Measurements from ENCODE around the gene MMP23B.

Gene MMP23B

DNA sequence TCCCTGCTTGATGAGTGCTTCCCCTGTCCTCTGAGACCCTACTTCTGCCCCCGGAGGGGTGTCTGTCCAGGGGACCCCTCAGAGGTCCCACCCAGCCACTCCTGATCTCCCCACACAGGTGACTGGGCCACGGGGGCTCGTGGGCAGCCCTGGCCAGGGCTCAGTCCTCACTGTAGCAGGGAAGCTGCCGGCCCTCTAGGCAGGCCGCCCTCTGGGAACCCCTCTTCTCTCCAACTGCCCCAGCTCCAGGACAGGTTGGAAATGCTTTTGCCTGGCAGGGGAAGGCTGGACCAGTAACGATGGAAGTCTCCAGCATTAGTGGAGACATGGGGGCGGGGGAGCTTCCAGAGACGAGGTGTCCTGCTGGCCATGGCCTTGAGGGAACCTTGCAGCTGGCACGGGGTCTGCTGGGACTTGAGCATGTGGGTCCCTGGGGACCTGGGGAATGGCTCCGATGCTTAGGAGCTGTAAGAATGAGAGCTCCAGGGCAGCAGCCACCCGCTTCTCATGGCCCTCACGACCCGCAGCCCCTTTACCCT, 28.9 kb upstream of the MMP23B start:
- no peak for DNase-seq

DNA sequence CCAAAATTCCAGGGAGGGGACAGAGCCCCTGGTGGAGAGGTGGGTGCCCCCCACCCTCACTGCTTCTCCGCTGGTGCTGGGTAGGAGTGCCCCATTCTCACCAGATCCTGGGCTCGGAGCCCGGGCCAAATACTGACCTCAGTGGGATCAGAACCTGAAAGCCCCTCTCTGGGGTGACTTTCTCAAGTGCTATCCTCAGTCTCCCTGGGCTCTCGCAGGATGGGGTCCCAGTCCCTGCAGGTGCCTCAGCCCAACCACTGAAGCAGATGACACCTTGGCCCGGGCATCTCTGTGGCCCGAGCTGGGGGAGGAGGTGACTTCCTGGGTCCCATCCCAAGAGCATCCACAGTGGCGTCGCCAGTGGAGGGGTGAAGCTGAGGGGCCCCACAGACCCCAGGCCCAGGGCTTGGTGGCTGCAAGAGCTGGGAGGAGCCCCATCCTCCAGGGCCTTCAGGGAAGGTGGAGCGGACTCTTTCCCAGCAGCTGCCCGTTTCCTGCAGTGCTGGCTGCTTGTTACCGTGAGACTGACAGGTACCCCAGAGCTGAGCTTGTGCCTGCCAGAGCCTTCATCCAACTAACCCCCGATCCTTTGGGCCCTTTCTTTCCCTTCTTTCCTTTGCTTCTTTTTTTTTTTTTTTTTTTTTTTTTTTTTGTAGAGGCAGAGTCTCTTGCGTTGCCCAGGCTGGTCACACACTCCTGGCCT, 28.2 kb upstream of the MMP23B start:
- no peak for DNase-seq

DNA sequence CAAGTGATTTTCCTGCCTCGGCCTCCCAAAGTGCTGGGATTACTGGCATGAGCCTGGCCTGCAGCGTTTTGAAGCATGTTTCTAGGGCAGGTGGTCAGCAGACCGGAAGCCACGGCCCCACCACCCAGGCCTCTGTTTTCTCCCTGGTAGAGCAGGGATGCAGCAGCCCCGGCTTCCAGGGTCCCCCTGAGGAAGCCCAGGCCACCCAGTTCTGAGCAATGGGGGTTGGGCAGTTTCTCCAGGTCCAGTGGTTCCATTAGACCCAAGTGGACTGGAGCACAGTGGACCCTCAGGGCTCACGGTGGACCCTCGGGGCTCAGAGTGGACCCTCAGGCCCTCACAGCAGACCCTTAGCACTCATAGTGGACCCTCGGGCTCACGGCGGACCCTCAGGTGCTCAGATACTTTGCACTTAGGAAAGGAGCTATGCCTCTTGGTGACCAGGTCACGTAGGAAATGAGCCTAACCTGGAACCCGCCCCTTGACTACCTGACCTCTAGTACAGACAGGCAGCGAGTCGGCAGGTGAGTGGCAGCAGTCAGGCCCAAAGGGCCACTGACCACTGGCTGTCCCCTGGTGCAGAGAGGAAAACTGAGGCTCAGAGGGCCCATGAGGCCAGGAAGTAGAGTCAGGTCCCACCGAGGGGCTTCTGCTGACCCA, 27.5 kb upstream of the MMP23B start:
- no peak for DNase-seq

DNA sequence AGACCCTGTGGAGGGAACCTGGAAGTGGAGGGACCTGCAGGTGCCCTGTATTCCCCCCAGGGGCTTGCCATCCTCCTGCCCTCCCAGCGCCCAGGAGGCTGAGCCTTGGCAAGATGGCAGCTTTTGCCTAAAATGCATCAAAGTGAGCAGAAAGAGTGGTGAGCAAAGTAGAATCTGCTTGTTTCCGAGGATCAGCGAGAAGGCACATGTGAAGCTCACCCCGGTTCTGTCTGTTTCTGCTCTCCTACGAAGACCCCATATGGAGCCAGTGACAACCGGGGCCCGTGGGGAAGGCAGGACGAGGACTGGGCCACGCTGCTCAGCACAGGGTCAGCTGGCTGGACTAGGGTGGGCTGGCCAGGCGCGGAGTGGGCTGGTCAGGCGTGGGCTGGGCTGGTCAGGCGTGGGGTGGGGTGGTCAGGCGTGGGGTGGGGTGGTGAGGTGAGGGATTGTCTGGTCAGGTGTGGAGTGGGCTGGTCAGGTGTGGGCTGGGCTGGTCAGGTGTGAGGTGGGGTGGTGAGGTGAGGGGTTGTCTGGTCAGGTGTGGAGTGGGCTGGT, 26.9 kb upstream of the MMP23B start:
- DNase-seq, result no peak

DNA sequence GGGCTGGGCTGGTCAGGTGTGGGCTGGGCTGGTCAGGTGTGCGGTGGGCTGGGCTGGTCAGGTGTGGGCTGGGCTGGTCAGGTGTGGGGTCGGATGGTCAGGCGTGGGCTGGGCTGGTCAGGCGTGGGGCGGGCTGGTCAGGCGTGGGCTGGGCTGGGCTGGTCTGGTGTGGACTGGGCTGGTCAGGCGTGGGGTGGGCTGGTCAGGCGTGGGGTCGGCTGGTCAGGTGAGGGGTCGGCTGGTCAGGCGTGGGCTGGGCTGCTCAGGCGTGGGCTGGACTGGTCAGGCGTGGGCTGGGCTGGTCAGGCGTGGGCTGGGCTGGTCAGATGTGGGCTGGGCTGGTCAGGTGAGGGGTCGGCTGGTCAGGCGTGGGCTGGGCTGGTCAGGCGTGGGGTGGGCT, 26.2 kb upstream of the MMP23B start:
- no peak for DNase-seq

DNA sequence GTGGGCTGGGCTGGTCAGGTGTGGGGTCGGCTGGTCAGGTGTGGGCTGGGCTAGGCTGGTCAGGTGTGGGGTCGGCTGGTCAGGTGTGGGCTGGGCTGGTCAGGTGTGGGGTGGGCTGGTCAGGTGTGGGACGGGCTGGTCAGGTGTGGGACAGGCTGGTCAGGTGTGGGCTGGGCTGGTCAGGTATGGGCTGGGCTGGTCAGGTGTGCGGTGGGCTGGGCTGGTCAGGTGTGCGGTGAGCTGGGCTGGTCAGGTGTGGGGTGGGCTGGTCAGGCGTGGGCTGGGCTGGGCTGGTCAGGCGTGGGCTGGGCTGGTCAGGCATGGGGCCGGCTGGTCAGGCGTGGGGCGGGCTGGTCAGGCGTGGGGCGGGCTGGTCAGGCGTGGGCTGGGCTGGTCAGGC, 25.7 kb upstream of the MMP23B start:
- DNase-seq, result no peak

DNA sequence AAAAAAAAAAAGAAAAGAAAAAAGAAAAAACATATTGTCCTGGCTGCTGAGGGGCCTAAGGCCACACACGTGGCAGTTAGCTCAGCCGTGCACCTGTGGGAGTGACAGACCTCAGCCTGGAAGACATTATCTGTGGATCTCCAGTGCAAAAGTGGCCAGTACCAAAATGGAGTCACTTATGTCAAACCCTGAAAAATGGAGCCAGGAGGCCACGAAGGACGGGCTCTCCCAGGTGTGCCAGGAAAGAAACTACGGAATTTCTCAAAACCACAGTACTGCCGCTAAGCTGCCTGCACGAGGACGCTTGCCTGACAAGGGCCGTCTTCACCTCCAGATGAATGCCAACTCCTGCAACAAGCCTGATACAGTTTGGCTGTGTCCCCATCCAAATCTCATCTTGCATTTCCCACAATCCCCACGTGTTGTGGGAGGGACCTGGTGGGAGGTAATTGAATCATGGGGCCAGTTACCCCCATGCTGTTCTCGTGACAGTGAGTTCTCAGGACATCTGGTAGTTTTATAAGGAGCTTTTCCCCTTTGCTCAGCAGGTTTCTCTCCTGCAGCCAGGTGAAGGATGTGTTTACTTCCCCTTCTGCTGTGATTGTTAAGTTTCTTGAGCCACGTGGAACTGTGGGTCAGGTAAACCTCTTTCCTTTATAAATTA, 22.0 kb upstream of the MMP23B start:
- no peak for DNase-seq

DNA sequence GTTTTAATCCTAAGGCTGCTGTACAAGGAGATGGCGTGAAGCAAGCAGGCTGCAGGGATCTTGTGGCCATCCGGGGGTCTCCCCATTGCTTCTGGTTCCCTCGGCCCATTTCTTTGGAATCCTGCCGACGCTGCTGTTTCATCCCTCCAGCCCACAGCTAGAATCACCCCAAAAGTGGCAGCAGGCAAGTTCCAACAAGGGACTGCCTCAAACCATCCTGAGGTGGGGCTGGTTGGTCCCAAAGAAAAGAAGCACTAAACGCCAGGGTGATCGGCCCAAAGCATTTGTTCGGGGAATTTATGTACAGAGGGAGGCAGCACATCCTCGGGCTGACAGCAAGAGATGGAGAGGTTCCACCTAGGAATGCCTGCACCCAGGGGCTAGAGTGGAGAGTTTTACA, 21.2 kb upstream of the MMP23B start:
- DNase-seq, result no peak

DNA sequence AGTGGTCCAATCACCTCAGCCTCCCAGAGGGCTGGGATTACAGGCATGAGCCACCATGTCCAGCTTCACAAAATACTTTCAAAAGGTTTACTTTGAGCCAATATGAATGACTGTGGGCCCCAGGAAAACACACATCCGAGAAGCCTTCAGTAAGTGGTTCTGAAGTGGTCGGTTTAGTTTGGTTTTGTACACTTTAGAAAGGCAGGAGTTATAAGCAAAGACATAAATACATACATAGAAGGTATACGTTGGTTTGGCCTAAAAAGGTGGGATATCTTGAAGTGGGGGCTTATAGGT, 19.9 kb upstream of the MMP23B start:
- DNase-seq, result no peak

DNA sequence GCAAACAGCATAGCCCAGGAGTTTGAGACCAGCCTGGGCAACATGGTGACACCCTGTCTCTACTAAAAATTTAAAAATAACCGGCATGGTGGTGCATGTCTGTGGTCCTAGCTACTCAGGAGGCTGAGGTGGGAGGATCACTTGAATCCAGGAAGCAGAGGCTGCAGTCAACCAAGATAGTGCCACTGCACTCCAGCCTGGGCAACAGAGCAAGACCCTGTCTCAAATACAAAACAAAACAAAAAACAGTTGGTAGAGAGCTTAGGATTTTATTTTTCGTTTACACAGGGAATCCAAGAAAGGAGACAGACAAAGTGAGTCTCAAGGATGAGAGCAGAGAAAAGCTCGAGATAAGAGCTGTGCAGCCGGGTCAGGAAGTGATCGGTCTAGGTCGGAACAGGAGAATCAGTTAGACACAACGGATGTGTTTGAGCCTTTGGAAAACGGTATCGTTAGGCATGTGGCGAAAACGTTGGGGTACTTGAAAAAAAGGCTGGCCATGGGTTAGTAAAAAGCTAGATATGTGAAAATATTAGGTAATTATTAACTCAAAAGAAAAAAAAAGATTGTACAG, 18.4 kb upstream of the MMP23B start:
- DNase-seq, result no peak

DNA sequence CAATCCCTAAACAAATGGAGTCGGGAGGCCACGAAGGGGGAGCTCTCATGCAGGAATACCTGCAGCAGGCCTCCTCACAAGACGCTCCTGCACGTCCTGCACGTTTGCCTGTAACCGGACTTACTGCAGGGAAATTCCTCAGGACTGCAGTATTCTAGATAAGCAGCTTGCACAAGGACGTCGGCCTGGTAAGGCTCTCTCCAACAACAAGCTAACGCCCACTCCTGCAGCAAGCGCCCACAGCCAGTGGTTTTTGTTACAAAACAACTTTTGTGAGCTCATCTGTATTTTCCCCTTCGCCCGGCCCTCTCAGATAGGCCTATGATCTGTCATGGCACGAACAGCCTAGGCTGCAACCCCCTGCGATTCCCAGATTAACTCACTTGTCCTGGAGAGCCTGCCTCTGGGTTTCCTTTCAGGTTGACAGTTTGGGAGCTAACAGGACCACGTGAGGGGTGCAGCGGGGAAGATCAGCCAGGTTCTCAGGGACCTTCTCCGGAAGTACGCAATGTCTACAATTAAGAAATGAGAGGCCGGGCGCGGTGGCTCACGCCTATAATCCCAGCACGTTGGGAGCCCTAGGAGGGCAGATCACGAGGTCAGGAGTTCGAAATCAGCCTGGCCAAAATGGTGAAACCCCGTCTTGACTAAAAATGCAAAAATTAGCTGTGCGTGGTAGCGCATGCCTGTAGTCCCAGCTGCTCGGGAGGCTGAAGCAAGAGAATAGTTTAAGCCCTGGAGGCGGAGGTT, 17.6 kb upstream of the MMP23B start:
- no peak for DNase-seq

DNA sequence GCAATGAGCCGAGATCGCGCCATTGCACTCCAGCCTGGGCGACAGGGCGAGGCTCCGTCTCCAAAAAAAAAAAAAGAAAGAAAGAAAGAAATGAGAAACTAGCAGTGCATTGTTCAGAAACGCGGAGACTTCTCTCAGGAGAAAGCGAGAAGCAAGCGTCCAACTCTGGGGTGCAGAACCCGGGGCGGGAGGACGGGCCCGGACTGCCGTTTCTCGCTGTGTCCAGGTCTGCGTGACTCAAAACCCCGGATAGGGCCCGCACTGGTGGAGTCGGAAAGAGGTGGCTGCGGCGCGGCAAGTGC, 17.1 kb upstream of the MMP23B start:
- no peak for DNase-seq

DNA sequence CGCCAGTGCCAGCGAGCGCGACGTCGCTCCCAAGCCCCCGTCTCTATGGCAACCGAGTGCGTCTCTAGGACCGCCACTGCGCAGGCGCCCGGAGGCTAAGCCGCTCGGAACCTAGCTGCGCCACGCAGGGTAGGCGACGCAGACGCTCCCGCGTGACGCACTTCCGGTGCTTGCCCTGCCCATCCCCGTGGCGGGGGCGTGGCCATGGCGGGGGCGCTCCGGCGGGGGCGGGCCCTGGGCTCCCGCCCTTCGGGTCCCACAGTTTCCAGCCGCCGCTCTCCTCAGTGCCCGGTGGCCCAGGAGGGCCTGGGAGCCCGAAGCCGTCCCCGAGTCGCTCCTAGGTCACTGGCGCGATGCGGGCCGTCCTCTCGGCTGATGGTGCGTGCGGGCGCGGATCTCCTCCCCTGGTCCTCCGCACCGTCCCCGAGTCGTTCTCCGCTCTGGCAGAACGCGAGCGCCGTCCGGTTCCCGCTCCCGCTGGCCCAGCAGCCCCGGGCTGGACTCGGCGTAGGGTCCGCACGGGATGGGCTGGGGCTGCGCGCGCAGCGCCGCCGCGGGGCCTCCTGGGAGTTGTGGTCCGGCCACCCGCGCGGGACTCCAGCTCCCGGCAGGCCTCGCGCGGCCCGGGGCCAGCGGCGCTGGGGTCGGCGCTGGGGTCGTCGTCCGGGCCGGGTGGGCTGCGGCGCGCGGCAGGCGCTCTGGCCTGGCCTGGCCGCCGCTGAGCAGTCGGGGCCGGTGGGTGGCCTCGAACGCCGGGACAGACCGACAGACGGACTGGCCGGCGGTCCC, 16.5 kb upstream of the MMP23B start, which contains the start of gene MIB2:
MIB2 (plus strand) TSS at position 245 of the 789 bp plus-strand sequence. CDS start 7,953 bp downstream, outside the sequence.
- DNase-seq, result peak; percentile 83

DNA sequence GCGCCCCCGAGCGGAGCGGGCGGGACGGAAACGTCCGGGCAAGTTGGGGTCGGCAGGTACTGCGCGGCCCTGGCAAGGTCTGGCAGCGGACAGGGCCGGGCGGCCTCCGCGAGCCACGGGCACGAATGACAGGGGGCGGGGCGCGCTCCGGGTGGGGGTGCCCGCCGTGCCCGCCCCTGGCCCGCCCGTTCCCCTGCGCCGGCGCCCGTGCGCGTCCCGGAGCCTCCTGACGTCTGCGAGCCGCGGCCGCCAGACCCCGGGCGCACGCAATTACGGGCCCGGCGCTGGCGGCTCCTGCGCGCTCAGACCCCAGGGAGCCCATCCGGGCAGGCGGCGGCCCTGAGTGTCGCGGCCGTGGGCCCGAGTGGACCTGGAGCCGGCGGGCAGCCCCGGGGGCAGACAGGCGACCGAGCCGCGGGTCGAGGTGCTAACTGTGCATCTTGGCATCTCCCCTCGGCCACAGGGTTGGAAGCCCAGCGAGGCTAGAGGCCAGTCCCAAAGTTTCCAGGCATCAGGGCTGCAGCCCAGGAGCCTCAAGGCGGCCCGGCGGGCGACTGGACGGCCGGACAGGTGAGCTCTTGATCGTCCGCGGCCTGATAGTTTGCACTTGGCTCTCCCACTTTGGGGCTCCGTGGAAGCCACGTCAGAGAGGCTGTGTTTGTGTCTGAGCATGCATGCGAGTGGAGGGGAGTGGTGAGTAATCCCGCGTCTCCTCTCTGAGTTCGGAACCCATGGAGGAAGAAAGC, 15.8 kb upstream of the MMP23B start:
- no peak for DNase-seq

DNA sequence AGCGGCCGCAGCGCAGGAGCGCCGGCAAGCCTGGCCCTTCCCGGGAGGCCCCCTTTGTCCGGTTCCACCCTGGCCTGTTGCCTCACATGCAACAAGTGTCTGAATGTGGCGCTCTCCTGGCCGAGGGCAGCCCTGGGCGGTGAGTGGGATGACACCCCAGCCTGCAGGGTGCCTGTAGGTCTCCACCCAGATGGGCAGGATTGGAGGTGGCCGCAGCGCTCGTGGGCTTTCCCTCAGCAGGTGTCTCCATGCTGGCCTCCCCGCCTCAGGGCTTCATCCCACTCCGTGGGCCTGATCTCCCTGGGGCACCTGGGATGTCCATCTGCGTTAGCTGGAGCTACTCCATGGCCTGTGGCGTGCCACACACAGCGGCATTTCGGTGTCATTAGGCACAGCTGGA, 15.1 kb upstream of the MMP23B start:
- no peak for DNase-seq

DNA sequence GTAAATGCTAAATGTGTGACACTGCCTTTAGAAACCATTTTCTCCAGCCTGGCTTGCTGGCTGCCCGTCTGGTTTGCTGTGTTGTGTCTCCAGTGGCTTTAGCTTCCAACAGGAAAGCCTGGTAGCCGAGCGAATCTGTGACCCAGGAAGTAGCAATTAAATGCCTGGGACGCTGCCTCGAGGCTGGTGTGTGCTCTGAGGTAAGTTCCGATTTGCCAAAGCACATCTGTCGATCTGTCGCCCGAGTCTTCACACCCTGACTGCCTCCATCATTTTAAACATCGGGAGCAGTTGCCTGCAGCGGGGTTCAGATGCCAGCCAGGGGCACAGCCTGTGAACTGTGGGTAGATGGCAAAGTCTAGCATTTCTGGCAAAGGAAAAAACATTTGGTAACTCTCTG, 14.5 kb upstream of the MMP23B start:
- no peak for DNase-seq

DNA sequence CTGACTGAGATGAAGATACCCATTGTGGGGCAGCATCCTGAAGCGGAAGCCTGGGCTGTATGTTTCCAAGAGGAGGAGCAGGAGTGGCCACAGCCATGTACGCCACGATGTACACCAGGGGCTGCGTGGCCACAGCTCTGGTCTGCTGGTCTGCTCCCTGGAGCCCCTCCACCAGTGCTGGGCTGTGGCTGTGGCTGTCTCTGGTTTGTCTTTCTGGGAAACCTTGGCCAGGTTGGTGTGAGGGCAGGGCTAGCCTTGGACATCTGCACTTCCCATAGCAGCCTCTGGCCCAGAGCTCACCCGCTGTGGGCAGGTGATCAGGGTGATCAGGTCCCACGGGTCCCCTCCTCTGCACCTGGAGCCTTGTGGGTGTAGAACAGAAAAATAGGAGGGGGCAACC, 14.0 kb upstream of the MMP23B start:
- no peak for DNase-seq

DNA sequence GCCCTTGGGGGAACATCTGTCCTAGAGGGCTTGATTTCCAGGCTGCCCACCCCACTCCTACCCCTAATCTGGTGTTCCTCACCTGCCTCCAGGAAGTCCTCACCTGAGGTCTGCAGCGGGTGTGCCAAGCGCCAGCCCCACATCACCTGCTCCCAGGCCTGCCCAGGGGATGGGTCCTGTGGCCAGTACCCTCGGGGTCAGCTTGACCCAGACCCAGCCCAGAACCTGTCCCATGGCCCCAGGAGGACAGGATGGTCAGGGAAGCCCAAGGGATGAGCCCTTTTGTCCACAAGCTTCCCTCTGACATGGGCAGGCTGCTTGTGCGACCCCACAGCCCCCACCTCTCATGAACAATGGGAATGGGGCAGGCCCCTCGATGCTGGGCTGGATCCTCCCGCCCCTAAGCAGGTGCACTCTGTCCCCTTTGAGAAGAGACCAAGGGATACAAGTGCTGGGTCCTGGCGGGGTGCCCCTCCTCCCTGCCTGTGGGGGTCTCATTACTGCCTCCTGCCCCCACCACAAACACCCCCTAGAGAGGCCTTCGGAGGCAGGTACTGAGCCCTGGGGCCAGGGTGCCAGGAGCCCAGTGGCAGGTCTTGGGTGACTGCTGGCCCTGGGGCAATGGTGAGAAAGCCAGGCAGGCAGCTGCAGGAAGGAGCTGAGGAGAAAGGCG, 13.4 kb upstream of the MMP23B start:
- DNase-seq, result no peak

DNA sequence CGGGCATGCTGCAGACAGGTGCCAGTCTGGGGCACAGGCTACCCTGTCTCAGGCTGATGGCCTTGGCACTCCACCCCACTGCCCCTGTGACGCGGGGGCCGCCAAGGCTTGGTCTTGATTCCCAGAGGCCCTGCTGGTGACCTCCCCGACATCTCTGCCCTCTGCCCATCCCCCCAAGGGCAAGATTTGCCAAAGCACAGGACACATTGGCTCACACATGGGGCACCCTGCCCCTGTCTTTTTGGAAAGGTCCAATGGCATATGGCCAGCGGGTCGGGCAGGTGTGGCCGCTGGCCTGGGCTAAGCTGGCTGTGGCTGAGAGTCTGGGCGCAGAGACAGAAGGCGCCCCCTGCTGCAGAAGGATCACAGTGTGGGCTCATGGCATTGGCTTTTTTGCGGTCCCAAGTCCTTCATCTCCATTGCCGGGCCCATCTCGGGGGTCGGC, 12.0 kb upstream of the MMP23B start:
- DNase-seq, result no peak

DNA sequence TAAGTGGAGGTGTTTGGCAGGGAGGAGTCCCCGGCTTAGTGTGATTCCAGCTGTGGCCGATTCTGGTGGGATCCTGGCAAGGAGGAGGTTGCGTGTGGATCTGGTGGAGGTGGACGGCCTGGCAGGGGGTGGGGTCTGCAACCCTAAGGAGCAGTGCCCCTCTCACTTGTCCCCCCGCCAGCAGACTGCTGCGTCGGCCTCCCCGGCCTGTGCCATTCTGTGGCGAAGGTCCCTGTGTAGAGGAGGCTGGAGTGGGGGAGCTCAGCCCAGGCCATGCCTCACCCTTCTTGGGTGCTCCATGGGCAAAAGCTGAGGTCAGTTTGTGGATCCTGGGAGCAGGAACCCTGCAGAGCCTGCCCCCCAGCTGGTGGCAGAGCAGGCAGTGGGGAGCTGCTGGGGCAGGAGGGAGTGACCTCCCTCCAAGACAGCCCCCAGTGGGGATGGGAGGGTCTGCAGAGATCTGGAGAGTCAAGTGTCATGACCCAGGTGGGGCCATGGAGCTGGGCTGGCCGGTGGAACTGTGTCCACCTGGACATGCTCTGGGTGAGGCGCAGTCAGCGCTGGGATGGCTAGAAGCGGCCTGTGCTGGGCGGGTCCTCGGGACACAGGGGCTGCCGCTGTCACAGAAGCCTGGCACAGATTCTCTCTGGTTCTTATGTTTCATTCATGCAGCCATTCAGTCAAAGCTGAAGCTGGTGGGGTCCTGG, 11.4 kb upstream of the MMP23B start:
- no peak for DNase-seq

Data from SHP77 treated with DMSO at 0.1 percent for 48 hours (cell line).